Calu3 (cell line): ENCODE results near the gene SLFN12. TPM values are rescaled to one million over a fixed set of nuclear protein-coding genes. Genes with fewer than 3 reads are reported as not detected.

ENCODE experiments used
- Bru-seq: library from RNA; stranded (reverse); fragments of 400-500 nt; gene quantifications from one replicate; lab custom pipeline; 2021; lab: Mats Ljungman, UMichigan
- BruChase-seq, 2 experiments: library from RNA; stranded (reverse); fragments of 400-500 nt; gene quantifications; one replicate each; lab custom pipeline; 2021; lab: Mats Ljungman, UMichigan
- BruUV-seq: library from RNA; stranded (reverse); fragments of 400-500 nt; replicated peaks from 2 replicates; lab custom pipeline; 2021; lab: Mats Ljungman, UMichigan
- CTCF ChIA-PET: fragments of 300-600 bp; sonication (Branson Sonifier 250); formaldehyde crosslinking; loops from one replicate; lab custom pipeline; 2022; ENCODE audit warnings: antibody characterized with exemption; lab: Charles Lee
- DNase-seq: peaks from one replicate; pipeline ENCODE4 v3.0.0; 2022
- H3K27ac Mint-ChIP-seq: one replicate; pipeline ENCODE4 v1.8.0; 2022; ENCODE audit warnings: mixed read lengths; ENCODE audit not compliant: unreplicated experiment
- H3K27me3 Mint-ChIP-seq: one replicate; pipeline ENCODE4 v1.8.0; 2022; ENCODE audit warnings: mixed read lengths; ENCODE audit not compliant: unreplicated experiment
- H3K36me3 Mint-ChIP-seq: one replicate; pipeline ENCODE4 v1.8.0; 2022; ENCODE audit warnings: mild to moderate bottlenecking, moderate library complexity, mixed read lengths; ENCODE audit not compliant: insufficient read depth, unreplicated experiment
- H3K4me1 Mint-ChIP-seq: one replicate; pipeline ENCODE4 v1.8.0; 2022; ENCODE audit warnings: mild to moderate bottlenecking, low read depth, mixed read lengths; ENCODE audit not compliant: unreplicated experiment
- H3K4me3 Mint-ChIP-seq: one replicate; pipeline ENCODE4 v1.8.0; 2022; ENCODE audit warnings: mild to moderate bottlenecking, low read depth, moderate library complexity, mixed read lengths; ENCODE audit not compliant: unreplicated experiment
- H3K9me3 Mint-ChIP-seq: one replicate; pipeline ENCODE4 v1.8.0; 2022; ENCODE audit warnings: low read depth, mixed read lengths; ENCODE audit not compliant: unreplicated experiment
- CTCF ChIP-seq: fragments of 200-600 bp; IDR thresholded peaks from one replicate; pipeline ENCODE4 v1.8.0; 2022; ENCODE audit warnings: antibody characterized with exemption; ENCODE audit not compliant: unreplicated experiment
- intact Hi-C: fragments of 100-400 bp; cut with micrococcal nuclease; formaldehyde crosslinking; loops from one replicate; pipeline ENCODE4 v1.10.0; 2022; ENCODE audit not compliant: unreplicated experiment
- long read RNA-seq: library from polyadenylated mRNA; stranded (forward); transcript quantifications from one replicate; pipeline ENCODE4 v2.0.0, GENCODE V29; 2022
- total RNA-seq: library from RNA; stranded (reverse); gene quantifications from 2 replicates; pipeline ENCODE4 v1.2.3, GENCODE V29; 2022

Gene SLFN12
- total RNA-seq, result 0.44 and 0.54 TPM in 2 replicates
- Bru-seq, nascent RNA, result percentile 33 among the genes with signal in this experiment
- percentile 28 among the genes with signal in this experiment for BruChase-seq, experiment 1, labeled RNA remaining after a 6-hour chase
- percentile 29 among the genes with signal in this experiment for BruChase-seq, experiment 2, labeled RNA remaining after a 2-hour chase
- long read RNA-seq, result 0 reads

- DNase-seq, result no peak
- H3K27me3 Mint-ChIP-seq, result no peaks in the 10 kb centered on the region
- no peak for TF ChIP-seq CTCF
- H3K9me3 Mint-ChIP-seq, result peaks cover 2% of the 10 kb centered on the region
- CTCF ChIA-PET, result no interaction called here
- peaks cover 3% of the 10 kb centered on the region for H3K36me3 Mint-ChIP-seq
- intact Hi-C loops, result loop anchor here (10.0 kb wide), 1 partner anchor 118 kb away; no protein-coding TSS in a partner anchor
- peaks cover 25% of the 10 kb centered on the region for H3K4me1 Mint-ChIP-seq
- H3K4me3 Mint-ChIP-seq, result no peak within 1 kb of the TSS
- BruUV-seq, result no TSS peak
- H3K27ac Mint-ChIP-seq, result no peak within 1 kb of the TSS
Observed at GRCh38 chr17:35432176-35433074, at the start of gene SLFN12. TSS of gene SLFN12 (minus strand) at chr17:35432500. CDS start at chr17:35423028, 9,472 bp downstream.

DNA sequence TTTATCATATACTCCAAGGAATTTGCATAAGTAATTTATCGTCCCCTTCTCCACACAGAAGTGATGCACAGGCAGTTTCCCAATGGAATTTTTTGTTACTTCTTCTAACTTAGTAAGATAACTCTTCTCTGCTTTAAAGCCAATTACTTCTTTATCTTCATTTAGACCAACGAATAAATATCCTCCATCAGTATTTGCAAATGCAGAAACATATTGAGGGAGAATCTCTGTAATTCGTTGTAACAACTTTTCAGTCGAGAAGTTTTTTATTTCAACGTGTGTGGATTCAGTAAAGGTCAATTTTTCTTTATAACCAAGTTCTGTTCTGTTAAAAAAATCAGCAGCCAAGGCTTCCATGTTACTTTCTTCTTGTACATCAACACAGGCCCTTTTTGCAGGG is 47.0 kb upstream of the SLFN12 start:
- no peak overlapping the region for H3K4me3 Mint-ChIP-seq

DNA sequence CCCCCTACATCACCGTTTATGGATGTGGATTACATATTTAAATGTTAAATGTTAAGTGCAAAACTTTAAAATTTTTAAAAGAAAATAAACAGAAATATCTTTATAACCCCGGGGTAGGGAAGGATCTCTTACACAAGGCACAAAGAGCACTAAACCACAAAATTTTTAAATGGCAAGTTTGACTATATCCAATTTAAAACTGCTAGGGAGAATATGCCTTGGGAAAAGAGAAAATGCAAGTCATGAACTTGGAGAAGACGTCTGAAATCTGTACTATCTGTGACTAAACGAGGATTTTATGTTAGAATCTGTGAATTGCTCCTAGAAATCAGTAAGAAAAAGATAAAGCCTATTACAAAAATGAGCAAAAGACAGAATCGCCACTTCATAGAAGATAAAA is 44.9 kb upstream of the SLFN12 start:
- CTCF ChIA-PET, result no interaction called here
- Mint-ChIP-seq H3K4me3 (no peak overlapping the region), H3K27me3 (peaks cover 63% of the 10 kb centered on the region), H3K4me1 (no peaks in the 10 kb centered on the region), H3K36me3 (no peaks in the 10 kb centered on the region), H3K9me3 (no peaks in the 10 kb centered on the region), H3K27ac (no peak overlapping the region)
- intact Hi-C loops, result no loop called here
- no TSS peak for BruUV-seq
- TF ChIP-seq CTCF, result no peak
- no peak for DNase-seq

More for the DNA sequence above, 47.0 kb upstream of the SLFN12 start:
- CTCF ChIA-PET, result no interaction called here
- no TSS peak for BruUV-seq
- H3K9me3 Mint-ChIP-seq, result no peaks in the 10 kb centered on the region
- H3K4me1 Mint-ChIP-seq, result no peaks in the 10 kb centered on the region
- TF ChIP-seq CTCF, result no peak
- H3K36me3 Mint-ChIP-seq, result no peaks in the 10 kb centered on the region
- H3K27me3 Mint-ChIP-seq, result peaks cover 73% of the 10 kb centered on the region
- intact Hi-C loops, result no loop called here
- DNase-seq, result no peak
- H3K27ac Mint-ChIP-seq, result no peak overlapping the region

- peaks cover 62% of the 10 kb centered on the region for H3K27me3 Mint-ChIP-seq
- H3K36me3 Mint-ChIP-seq, result no peaks in the 10 kb centered on the region
- TF ChIP-seq CTCF, result no peak
- H3K27ac Mint-ChIP-seq, result no peak overlapping the region
- no peak overlapping the region for H3K4me3 Mint-ChIP-seq
- no peaks in the 10 kb centered on the region for H3K4me1 Mint-ChIP-seq
- intact Hi-C loops, result no loop called here
- no peak for DNase-seq
- no TSS peak for BruUV-seq
- CTCF ChIA-PET, result no interaction called here
- no peaks in the 10 kb centered on the region for H3K9me3 Mint-ChIP-seq
Observed at GRCh38 chr17:35476283-35476820, 44.1 kb upstream of the SLFN12 start.
